ENCODE measurements around the gene IRF7.

The IRF7 gene

GRCh38 chr11:607971-608659 is 7.6 kb downstream of the IRF7 start:
- no peak for DNase-seq (ENCODE audit: low read depth, low spot score)

GRCh38 chr11:607020-607780 is 8.6 kb downstream of the IRF7 start:
- no peak for DNase-seq (ENCODE audit: low read depth, low spot score)

- DNase-seq (ENCODE audit: low read depth, low spot score) = peak; percentile 72
These were observed 9.5 kb downstream of the IRF7 start for GRCh38 chr11:606245-606644.

- no peak for DNase-seq (ENCODE audit: low read depth, low spot score)
These were observed 10.2 kb downstream of the IRF7 start for GRCh38 chr11:605286-606129.

- DNase-seq (ENCODE audit: low read depth, low spot score) = no peak
These were observed 12.6 kb downstream of the IRF7 start for GRCh38 chr11:603154-603553.

DNA sequence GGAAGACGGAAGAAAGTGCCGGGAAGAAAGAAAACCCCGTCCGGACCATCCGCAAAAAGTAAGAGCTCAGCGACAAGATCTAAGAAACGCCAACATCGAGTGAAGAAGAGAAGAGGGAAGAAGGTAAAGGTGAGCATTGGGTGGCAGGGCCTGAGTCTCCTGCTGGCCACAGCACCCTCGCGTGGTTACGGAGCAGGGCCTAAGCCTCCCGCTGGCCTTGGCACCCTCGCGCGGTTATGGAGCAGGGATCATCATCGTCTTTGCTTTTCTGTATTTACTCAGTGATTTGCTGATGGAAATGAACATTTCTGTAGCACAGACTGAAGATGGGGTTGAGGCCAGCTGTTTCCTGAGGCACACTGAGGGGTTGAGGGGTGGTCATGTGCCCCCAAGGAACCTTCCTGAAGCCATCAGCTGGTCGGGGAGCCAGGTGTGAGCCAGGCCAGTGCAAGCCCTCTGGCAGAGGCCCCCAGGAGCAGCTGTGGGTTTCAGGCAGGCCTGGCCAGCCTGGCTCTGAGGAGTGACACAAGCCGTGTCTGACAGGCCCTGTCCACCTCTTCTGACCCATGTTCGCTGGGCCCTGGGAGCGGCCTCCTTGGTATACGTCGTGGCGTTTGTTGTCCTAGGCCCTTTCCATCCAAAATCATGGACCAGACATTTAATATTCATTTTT is 14.0 kb downstream of the IRF7 start:
- DNase-seq (ENCODE audit: low read depth, low spot score) = no peak

GRCh38 chr11:598005-598680 is 17.6 kb downstream of the IRF7 start:
- DNase-seq (ENCODE audit: low read depth, low spot score) = no peak

GRCh38 chr11:597166-597725 is 18.5 kb downstream of the IRF7 start:
- no peak for DNase-seq (ENCODE audit: low read depth, low spot score)

DNA sequence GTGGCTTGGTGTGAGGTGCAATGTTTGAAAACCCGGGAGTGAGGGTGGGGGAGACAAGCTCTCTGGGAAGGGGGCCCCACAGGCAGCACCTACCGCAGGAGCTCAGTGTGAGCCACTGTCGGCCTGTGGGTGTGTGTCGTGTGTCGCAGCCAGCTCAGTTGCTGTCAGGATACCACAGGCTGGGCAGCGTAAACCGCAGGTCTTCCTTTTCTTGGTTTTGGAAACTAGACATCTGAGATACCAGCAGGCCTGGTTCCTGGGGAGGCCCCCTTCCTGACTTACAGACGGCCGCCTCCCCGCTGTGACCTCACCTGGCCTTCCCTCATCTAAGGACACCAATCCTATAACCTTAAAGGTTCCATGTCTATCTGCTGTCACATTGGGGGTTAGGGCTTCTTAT is 19.4 kb downstream of the IRF7 start:
- DNase-seq (ENCODE audit: low read depth, low spot score) = no peak

- no peak for DNase-seq (ENCODE audit: low read depth, low spot score)
These were observed 20.4 kb downstream of the IRF7 start for GRCh38 chr11:595400-595799.

GRCh38 chr11:593347-593746 is 22.4 kb downstream of the IRF7 start:
- DNase-seq (ENCODE audit: low read depth, low spot score) = no peak

- DNase-seq (ENCODE audit: low read depth, low spot score) = no peak
These were observed 22.8 kb downstream of the IRF7 start for GRCh38 chr11:592918-593317.

- DNase-seq (ENCODE audit: low read depth, low spot score) = no peak
These were observed 23.2 kb downstream of the IRF7 start for GRCh38 chr11:592501-592900.

GRCh38 chr11:590997-591396 is 24.8 kb downstream of the IRF7 start:
- DNase-seq (ENCODE audit: low read depth, low spot score) = no peak

GRCh38 chr11:589798-590197 is 26.0 kb downstream of the IRF7 start:
- no peak for DNase-seq (ENCODE audit: low read depth, low spot score)

DNA sequence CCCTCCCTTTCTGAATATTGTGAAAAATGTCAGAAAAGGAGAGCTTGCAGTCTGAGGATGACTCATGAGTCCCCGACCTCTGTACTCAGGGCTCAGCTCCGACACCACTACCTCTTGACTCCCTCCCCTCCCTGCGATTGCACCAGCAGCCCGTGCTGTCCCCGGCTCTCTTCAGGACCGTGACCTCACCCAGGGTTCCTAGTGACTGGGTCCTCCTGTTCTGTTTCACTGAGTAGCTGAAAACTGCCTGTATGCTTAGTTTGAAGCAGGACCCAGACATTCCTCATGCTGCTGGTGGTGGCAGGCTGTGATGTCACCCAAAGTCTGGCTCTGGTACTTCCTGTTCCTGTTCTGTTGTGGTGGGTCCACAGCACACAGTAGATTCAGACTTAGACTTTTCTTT is 27.8 kb downstream of the IRF7 start:
- DNase-seq (ENCODE audit: low read depth, low spot score) = no peak

DNA sequence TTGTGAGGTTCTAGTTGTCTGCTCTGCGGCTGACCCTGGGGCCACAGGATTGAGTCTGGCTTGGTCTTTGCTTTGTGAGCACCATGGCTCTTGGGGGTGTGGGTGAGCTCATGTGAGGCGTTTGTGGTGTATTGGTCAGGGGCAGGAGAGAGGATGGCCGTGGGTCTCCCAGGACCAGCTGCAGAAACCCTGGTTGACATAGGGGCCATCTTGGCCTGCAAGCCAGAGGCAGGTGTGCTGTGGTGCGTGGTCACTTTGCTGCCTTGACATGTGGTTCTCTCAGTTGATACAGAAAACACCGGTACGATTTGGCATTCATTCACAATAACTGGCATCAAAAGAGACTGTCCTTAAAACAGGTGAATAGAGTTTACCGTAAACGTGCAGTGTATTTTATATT is 28.2 kb downstream of the IRF7 start:
- no peak for DNase-seq (ENCODE audit: low read depth, low spot score)

DNA sequence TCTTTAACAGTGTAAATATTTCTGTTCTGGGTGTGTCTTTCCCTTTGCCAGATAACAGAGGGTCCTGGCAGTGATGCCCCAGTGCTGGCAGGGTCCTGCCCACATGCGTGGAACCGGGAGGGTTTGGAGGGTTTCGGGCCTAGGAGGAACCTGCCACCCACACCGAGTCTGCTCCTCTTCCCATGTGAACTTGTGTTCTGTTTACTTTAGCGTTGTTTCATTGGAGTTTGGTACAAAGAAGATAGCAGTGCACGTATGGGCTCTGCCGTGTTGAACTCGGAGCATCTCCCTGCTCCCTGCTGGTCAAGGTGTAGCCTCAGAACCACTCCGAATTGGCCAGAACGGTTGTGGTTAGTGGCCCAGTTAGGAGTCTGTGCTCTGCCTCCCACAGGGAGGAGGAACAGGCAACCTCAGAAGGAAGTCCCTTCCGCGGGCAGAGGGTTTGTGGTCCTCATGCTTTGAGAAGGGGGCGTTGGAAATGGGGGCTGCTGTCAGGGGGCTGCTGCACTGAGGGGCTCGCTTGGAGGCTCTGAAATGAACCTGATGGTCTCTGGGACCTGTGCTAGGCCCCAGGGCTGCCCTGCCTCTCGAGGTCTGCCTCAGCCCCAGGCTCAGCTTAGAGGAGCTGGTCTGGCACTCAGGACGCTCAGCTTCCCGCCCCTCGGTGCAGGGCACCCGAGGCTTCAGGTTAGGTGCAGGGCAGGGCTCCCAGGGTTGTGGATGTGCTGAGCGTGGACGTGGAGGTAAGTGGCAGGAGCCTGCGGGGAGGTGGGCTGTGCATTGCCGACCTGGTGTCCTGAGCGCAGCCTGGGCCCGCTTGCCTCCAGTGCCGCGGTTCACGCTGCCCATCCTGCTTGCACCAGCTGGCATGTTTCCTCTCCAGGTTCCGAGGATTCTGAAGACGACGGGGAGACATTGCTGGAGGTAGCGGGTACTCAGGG is 29.1 kb downstream of the IRF7 start:
- no peak for DNase-seq (ENCODE audit: low read depth, low spot score)

DNA sequence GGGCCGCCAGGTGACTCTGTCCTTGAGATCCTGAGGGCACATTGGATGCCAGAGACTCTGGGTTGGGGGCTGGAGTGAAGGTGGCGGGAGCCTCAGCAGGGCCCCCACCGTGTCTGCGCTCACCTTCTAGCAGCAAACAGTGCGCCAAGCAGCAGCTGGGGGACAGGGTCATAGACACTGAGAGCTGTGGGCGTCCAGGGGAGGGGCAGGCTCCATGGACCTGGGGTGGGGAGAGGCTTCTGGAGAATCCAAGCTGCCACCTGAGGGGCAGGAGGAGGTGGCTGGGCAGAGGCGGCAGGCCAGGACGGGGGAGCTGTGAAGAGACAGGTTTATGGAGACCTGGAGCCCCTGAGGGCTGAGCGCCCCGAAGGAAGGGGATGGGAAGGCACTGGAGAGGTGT is 31.5 kb downstream of the IRF7 start:
- no peak for DNase-seq (ENCODE audit: low read depth, low spot score)

DNA sequence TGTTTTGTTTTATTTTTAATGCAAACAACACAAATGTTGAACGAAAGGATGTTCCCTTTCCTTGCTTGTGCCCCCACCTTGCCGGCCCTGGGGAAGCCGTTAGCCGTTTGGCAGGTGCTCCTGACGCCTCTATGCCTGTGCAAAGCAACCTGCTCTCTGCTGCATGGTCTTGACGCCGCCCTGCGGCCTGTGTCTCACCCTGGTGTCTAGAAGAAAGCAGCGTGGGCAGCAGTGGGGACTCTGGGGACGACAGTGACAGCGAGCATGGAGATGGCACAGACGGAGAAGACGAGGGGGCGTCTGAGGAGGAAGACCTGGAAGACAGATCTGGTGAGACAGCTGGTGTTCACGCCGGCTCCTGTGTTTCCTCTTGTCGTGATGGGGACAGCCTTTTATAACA is 34.0 kb downstream of the IRF7 start:
- DNase-seq (ENCODE audit: low read depth, low spot score) = no peak
